ENCODE results near the gene CNP. TPM values are rescaled to one million over a fixed set of nuclear protein-coding genes. Genes with fewer than 3 reads are reported as not detected.
"Not testable (repeated sequence)": the region's sequence is repeated elsewhere in the genome, so short reads cannot be mapped to it uniquely, and the experiment has no call there.

CNP gene
- total RNA-seq, 1 experiment from 2014 or later = 45.7 TPM

DNA sequence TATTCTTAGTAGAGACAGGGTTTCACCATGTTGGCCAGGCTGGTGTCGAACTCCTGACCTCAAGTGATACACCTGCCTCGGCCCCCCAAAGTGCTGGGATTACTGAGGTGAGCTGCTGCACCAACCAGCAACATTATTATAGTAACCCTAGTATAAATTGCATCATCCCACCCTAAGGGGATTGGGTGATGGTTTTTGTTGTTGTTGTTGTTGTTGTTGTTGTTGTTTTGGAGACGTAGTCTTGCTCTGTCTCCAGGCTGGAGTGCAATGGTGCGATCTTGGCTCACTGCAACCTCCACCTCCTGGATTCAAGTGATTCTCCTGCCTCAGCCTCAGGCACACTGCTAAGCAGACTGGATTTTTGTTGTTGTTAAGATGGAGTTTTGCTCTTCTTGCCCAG, 34.9 kb upstream of the CNP start:
- DNase-seq (ENCODE audit: low read depth in 1 of 2, low spot score in 2 of 2); H3K36me3 ChIP-seq; H3K27ac ChIP-seq; H3K9me3 ChIP-seq (replicated peaks); H3K4me1 ChIP-seq (replicated peaks); H3K4me3 ChIP-seq; H3K27me3 ChIP-seq (replicated peaks): not testable (repeated sequence)

DNA sequence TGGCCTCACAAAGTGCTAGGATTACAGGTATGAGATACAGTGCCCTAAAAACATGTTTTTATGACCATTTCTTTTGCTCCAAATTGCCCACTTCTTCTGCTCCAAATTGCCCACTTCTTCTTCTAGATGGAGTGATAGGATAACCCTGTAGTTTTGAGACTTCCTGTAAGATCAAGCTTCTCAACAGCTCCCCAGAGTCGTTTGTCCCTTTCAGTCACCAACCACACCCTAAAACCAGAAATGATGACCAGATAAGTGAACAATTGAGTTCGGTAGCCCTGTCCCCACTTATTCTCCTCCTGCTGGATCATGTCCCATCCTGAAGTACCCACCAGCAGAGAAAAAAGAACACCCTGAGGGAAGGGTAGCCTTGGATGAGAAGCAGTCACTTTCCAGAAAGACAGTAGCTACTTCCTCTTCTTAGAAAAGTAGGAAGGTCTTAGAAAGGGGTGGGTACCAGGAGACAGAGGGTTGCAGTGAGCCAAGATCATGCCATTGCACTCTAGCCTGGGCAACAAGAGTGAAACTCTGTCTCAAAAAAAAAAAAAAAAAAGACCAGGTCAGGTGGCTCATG, 33.7 kb upstream of the CNP start:
- no peaks in the 10 kb centered on the region for H3K36me3 ChIP-seq
- no peaks in the 10 kb centered on the region for H3K9me3 ChIP-seq (replicated peaks)
- no peak overlapping the region for H3K27ac ChIP-seq
- no peak for DNase-seq (ENCODE audit: low read depth in 1 of 2, low spot score in 2 of 2)
- no peak overlapping the region for H3K4me3 ChIP-seq
- H3K4me1 ChIP-seq (replicated peaks) = peaks cover 8% of the 10 kb centered on the region; the same call in 1 of the 2 replicates
- H3K27me3 ChIP-seq (replicated peaks) = no peaks in the 10 kb centered on the region

- no peak overlapping the region for H3K4me3 ChIP-seq
- no peaks in the 10 kb centered on the region for H3K36me3 ChIP-seq
- no peak for DNase-seq (ENCODE audit: low read depth in 1 of 2, low spot score in 2 of 2)
- H3K4me1 ChIP-seq (replicated peaks) = no peaks in the 10 kb centered on the region
- no peak overlapping the region for H3K27ac ChIP-seq
- H3K9me3 ChIP-seq (replicated peaks) = no peaks in the 10 kb centered on the region
- H3K27me3 ChIP-seq (replicated peaks) = no peaks in the 10 kb centered on the region
Observed at GRCh38 chr17:41935641-41936040, 31.0 kb upstream of the CNP start.

DNA sequence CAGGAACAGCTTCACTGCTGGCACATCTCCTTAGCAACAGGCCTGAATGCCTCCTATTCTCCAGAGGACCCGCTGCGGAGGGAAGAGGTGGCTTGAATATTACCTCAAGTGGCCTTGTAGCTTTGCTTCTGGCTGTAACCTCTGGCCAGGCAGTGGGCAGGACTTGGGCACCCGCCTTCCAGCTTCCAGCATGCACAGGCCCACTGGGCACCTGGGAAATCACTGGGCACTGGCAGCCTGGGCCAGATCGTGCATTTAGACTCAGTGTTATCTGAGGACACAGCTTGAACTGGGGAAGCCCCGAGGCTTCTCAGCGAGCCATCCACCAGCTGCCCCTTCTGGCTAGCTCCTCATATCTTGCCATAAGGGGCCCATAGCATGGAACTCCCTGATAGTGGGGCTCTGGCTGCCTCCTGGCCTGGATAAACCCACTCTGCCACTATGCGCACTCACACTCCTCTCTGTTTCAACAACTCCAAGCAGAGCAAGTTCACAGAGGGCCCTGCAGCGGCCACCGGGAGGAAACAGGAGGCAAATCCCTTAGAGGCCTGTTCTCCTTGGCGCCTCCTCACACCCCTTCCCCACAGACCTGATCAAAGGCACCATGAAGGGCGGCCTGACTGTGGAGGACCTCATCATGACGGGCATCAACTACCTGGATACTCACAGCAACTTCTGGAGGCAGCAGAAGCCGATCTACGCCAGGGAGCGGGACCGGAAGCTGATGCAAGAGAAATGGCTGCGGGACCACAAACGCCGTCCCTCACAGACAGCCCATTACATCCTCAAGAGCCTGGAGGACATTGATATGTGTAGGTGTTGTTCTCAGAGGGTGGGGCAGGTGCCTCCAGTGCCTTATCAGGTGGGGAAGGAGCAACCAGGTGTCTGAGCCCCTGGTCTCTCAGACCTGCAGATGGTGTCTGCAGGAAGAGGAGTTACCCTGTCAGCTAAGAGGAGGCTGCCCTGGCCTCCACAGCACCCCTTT, 28.3 kb upstream of the CNP start:
- Histone ChIP-seq H3K4me3 (no peak overlapping the region), H3K4me1 (replicated peaks) (no peaks in the 10 kb centered on the region), H3K27ac (no peak overlapping the region), H3K36me3 (no peaks in the 10 kb centered on the region), H3K27me3 (replicated peaks) (no peaks in the 10 kb centered on the region), H3K9me3 (replicated peaks) (no peaks in the 10 kb centered on the region)
- DNase-seq (ENCODE audit: low read depth in 1 of 2, low spot score in 2 of 2) = no peak

DNA sequence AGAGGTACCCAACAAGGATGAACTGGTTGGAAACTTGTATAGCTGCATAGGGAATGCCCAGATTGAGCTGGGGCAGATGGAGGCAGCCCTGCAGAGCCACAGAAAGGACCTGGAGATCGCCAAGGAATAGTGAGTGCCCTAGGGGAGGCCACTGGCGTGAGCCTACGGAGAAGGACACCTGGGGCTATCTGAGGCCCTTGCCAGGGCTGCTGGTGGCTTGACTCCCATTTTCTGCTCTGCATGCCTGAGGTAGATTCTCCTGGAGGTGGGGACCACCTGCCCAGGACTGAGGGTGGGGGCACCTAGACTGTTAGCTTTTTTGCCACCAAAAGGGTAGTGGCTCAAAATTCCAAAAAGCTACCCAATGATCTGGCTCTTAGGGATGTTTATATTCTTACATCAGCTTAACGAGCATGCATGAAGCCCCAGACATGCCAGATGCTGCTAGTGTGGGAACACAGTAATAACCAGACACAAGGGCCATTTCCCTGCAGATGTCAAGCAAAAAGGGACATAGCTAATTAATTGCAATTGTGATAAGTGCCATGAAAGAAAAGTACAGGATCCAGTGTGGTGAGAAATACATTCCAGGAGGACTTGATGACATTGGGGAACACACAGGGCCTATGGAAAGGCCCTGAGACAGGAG, 27.4 kb upstream of the CNP start:
- no peaks in the 10 kb centered on the region for H3K36me3 ChIP-seq
- H3K9me3 ChIP-seq (replicated peaks) = no peaks in the 10 kb centered on the region
- H3K27me3 ChIP-seq (replicated peaks) = no peaks in the 10 kb centered on the region
- no peak overlapping the region for H3K4me3 ChIP-seq
- no peak overlapping the region for H3K27ac ChIP-seq
- no peaks in the 10 kb centered on the region for H3K4me1 ChIP-seq (replicated peaks)
- no peak for DNase-seq (ENCODE audit: low read depth in 1 of 2, low spot score in 2 of 2)

GRCh38 chr17:41939693-41940090, 26.9 kb upstream of the CNP start:
- H3K27me3 ChIP-seq (replicated peaks) = no peaks in the 10 kb centered on the region
- H3K36me3 ChIP-seq = no peaks in the 10 kb centered on the region
- no peaks in the 10 kb centered on the region for H3K9me3 ChIP-seq (replicated peaks)
- no peaks in the 10 kb centered on the region for H3K4me1 ChIP-seq (replicated peaks)
- no peak overlapping the region for H3K4me3 ChIP-seq
- no peak for DNase-seq (ENCODE audit: low read depth in 1 of 2, low spot score in 2 of 2)
- H3K27ac ChIP-seq = no peak overlapping the region

GRCh38 chr17:41941168-41941567, 25.4 kb upstream of the CNP start:
- H3K4me3 ChIP-seq = no peak overlapping the region
- no peaks in the 10 kb centered on the region for H3K36me3 ChIP-seq
- H3K4me1 ChIP-seq (replicated peaks) = no peaks in the 10 kb centered on the region
- no peaks in the 10 kb centered on the region for H3K27me3 ChIP-seq (replicated peaks)
- no peak for DNase-seq (ENCODE audit: low read depth in 1 of 2, low spot score in 2 of 2)
- H3K27ac ChIP-seq = no peak overlapping the region
- H3K9me3 ChIP-seq (replicated peaks) = no peaks in the 10 kb centered on the region

- no peak for DNase-seq (ENCODE audit: low read depth in 1 of 2, low spot score in 2 of 2)
- Histone ChIP-seq H3K4me1 (replicated peaks) (no peaks in the 10 kb centered on the region), H3K36me3 (no peaks in the 10 kb centered on the region), H3K4me3 (no peak overlapping the region), H3K27me3 (replicated peaks) (no peaks in the 10 kb centered on the region), H3K27ac (no peak overlapping the region), H3K9me3 (replicated peaks) (no peaks in the 10 kb centered on the region)
Observed at GRCh38 chr17:41942626-41943373, 23.8 kb upstream of the CNP start.

GRCh38 chr17:41943492-41943891, 23.1 kb upstream of the CNP start:
- no peaks in the 10 kb centered on the region for H3K27me3 ChIP-seq (replicated peaks)
- H3K4me3 ChIP-seq = no peak overlapping the region
- DNase-seq (ENCODE audit: low read depth in 1 of 2, low spot score in 2 of 2) = no peak
- H3K36me3 ChIP-seq = no peaks in the 10 kb centered on the region
- no peak overlapping the region for H3K27ac ChIP-seq
- no peaks in the 10 kb centered on the region for H3K9me3 ChIP-seq (replicated peaks)
- no peaks in the 10 kb centered on the region for H3K4me1 ChIP-seq (replicated peaks)

DNA sequence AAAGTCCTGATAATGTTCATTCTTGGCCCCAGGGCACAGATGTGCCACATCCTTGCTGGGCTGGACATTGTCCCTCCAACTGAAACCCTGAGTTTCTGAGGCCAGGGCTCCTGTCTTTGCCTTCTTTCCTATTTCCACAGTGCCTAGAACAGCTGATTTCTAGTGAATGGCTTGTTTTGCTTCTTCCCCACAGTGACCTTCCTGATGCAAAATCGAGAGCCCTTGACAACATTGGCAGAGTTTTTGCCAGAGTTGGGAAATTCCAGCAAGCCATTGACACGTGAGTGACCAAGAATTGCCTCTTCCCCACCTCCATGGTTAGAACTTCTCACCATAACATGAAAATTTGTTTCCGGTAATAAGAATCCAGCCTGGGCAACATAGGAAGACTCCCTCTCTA, 21.7 kb upstream of the CNP start:
- no peaks in the 10 kb centered on the region for H3K36me3 ChIP-seq
- DNase-seq (ENCODE audit: low read depth in 1 of 2, low spot score in 2 of 2) = no peak
- H3K4me1 ChIP-seq (replicated peaks) = no peaks in the 10 kb centered on the region
- no peak overlapping the region for H3K4me3 ChIP-seq
- H3K9me3 ChIP-seq (replicated peaks) = no peaks in the 10 kb centered on the region
- H3K27me3 ChIP-seq (replicated peaks) = no peaks in the 10 kb centered on the region
- no peak overlapping the region for H3K27ac ChIP-seq

- H3K9me3 ChIP-seq (replicated peaks) = no peaks in the 10 kb centered on the region
- no peaks in the 10 kb centered on the region for H3K27me3 ChIP-seq (replicated peaks)
- no peak overlapping the region for H3K4me3 ChIP-seq
- no peaks in the 10 kb centered on the region for H3K4me1 ChIP-seq (replicated peaks)
- no peaks in the 10 kb centered on the region for H3K36me3 ChIP-seq
- DNase-seq (ENCODE audit: low read depth in 1 of 2, low spot score in 2 of 2) = no peak
- no peak overlapping the region for H3K27ac ChIP-seq
Observed at GRCh38 chr17:41948762-41949460, 17.7 kb upstream of the CNP start.

DNA sequence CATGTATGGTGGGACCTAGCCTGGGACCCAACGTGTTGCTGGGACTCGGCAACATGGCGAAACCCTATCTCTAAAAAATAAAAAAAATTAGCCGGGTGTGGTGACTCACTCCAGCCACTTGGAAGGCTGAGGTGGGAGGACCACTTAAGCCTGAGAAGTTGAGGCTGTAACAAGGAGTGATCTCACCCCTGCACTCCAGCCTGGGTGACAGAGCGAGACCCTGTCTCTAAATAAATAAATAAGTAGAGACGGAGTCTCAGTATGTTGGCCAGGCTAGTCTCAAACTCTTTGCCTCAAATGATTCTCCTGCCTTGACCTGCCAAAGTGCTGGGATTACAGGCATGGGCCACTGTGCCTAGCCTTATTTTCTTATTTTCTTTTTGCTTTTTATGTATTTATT, 10.1 kb upstream of the CNP start:
- no peaks in the 10 kb centered on the region for H3K9me3 ChIP-seq (replicated peaks)
- peaks cover 12% of the 10 kb centered on the region for H3K4me1 ChIP-seq (replicated peaks)
- H3K27me3 ChIP-seq (replicated peaks) = no peaks in the 10 kb centered on the region
- no peak for DNase-seq (ENCODE audit: low read depth in 1 of 2, low spot score in 2 of 2)
- no peaks in the 10 kb centered on the region for H3K36me3 ChIP-seq
- H3K27ac ChIP-seq = no peak overlapping the region
- H3K4me3 ChIP-seq = no peak overlapping the region

Measured in SJSA1 (cell line).